ENCODE data around the gene MRPL48.

DNA sequence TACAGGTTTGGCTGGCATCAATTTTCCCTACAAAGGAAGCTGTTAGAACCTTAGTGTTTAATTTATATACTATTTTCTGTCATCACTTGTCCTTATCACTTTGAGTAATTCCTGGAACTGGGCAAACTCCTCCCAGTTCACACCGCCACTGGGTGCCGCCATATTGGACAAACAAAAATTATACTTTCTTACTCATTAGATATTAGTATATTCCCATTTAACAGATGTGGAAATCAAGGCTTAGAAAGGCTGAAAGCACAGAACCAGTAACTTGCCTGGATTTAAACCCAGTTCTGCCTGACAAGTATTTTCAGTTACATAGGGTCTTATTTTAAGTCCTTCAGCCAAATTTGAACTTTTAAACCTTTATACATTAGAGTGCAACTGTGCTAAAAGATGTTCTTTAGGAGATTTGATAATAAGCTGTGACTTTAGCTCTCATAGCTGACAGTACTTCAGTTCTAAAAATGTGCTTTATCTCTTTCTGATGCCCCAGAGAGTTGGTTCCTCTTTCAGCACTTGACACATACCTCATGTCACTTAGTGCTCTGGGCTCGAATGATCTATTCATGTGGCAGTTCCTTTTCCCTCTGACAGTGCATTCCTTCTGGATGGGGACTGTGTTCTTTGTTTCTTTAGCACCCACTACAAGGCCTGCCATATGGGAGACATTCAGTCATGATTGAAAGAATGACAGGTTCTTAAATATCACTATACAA is 63.5 kb downstream of the MRPL48 start:
- TF ChIP-seq, protein P1, sequence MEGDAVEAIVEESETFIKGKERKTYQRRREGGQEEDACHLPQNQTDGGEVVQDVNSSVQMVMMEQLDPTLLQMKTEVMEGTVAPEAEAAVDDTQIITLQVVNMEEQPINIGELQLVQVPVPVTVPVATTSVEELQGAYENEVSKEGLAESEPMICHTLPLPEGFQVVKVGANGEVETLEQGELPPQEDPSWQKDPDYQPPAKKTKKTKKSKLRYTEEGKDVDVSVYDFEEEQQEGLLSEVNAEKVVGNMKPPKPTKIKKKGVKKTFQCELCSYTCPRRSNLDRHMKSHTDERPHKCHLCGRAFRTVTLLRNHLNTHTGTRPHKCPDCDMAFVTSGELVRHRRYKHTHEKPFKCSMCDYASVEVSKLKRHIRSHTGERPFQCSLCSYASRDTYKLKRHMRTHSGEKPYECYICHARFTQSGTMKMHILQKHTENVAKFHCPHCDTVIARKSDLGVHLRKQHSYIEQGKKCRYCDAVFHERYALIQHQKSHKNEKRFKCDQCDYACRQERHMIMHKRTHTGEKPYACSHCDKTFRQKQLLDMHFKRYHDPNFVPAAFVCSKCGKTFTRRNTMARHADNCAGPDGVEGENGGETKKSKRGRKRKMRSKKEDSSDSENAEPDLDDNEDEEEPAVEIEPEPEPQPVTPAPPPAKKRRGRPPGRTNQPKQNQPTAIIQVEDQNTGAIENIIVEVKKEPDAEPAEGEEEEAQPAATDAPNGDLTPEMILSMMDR (IDR thresholded peaks at IDR 0.05), result no peak
- TF ChIP-seq CEBPB (IDR thresholded peaks at IDR 0.05) (no peak), MAZ (IDR thresholded peaks at IDR 0.05; ENCODE audit: borderline replicate concordance, low read depth, low read length) (no peak), ZC3H11A (IDR thresholded peaks at IDR 0.05) (no peak), RAD21 (conservative IDR thresholded peaks at IDR 0.05 in 1 of 2, IDR thresholded peaks at IDR 0.05 in 1 of 2) (no peak), POLR2A (IDR thresholded peaks at IDR 0.05; ENCODE audit: low read length) (no peak)

All from A549 (cell line).